ENCODE data around the gene LILRA1.
"Not testable (repeated sequence)": the region's sequence is repeated elsewhere in the genome, so short reads cannot be mapped to it uniquely, and the experiment has no call there.

DNA sequence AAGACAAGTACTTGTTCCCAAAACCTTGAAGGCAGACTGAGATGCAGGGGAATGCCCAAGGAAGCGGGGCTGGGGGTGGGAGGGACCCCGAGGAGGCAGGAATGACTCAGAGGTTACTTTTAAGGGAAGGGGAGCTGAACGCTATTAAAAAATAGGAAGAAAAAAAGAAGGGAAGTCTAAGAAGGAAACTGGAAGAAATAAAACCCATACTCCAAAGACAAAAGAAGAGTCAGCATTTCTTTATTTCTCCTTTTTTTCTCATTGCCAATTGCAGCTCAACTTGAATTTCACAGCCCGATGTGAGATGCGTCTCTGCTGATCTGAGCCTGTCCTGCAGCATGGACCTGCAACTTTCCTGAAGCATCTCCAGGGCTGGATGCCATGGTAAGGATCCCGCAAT, 50.2 kb downstream of the LILRA1 start:
- not testable (repeated sequence) for TF ChIP-seq CTCF (IDR thresholded peaks at IDR 0.05; ENCODE audit: insufficient read depth, low read length); POLR2AphosphoS5 (IDR thresholded peaks at IDR 0.05; ENCODE audit: low read depth)

Data from HL-60 (cell line).